ENCODE measurements around the gene ZBTB49. TPM values are rescaled to one million over a fixed set of nuclear protein-coding genes. Genes with fewer than 3 reads are reported as not detected.
A peak's percentile ranks its signal among the peaks of the same experiment; 100 is the strongest.

The ZBTB49 gene
- total RNA-seq, 1 donor from 2014 or later: 4.8 TPM

GRCh38 chr4:4323705-4324534, 33.9 kb downstream of the ZBTB49 start:
- TF ChIP-seq CTCF (IDR thresholded peaks at IDR 0.05; ENCODE audit: partially characterized antibody, unreplicated experiment): no peak
- DNase-seq: no peak
- Mint-ChIP-seq H3K4me3 (ENCODE audit: unreplicated experiment) (no peak overlapping the region), H3K4me1 (ENCODE audit: low read depth, unreplicated experiment) (peaks cover 2% of the 10 kb centered on the region), H3K27ac (ENCODE audit: unreplicated experiment) (no peak overlapping the region), H3K36me3 (ENCODE audit: unreplicated experiment) (no peaks in the 10 kb centered on the region), H3K9me3 (ENCODE audit: unreplicated experiment) (peaks cover 2% of the 10 kb centered on the region), H3K27me3 (ENCODE audit: unreplicated experiment) (peaks cover 1% of the 10 kb centered on the region)

GRCh38 chr4:4325321-4325720, 35.3 kb downstream of the ZBTB49 start:
- TF ChIP-seq CTCF (IDR thresholded peaks at IDR 0.05; ENCODE audit: partially characterized antibody, unreplicated experiment): no peak
- no peak for DNase-seq
- H3K27me3 Mint-ChIP-seq (ENCODE audit: unreplicated experiment): peaks cover 1% of the 10 kb centered on the region
- peaks cover 2% of the 10 kb centered on the region for H3K4me1 Mint-ChIP-seq (ENCODE audit: low read depth, unreplicated experiment)
- no peak overlapping the region for H3K27ac Mint-ChIP-seq (ENCODE audit: unreplicated experiment)
- H3K36me3 Mint-ChIP-seq (ENCODE audit: unreplicated experiment): no peaks in the 10 kb centered on the region
- H3K9me3 Mint-ChIP-seq (ENCODE audit: unreplicated experiment): peaks cover 2% of the 10 kb centered on the region
- no peak overlapping the region for H3K4me3 Mint-ChIP-seq (ENCODE audit: unreplicated experiment)

GRCh38 chr4:4326166-4326565, 36.1 kb downstream of the ZBTB49 start:
- TF ChIP-seq CTCF (IDR thresholded peaks at IDR 0.05; ENCODE audit: partially characterized antibody, unreplicated experiment): no peak
- DNase-seq: no peak
- Mint-ChIP-seq H3K4me3 (ENCODE audit: unreplicated experiment) (no peak overlapping the region), H3K4me1 (ENCODE audit: low read depth, unreplicated experiment) (peaks cover 2% of the 10 kb centered on the region), H3K27me3 (ENCODE audit: unreplicated experiment) (peaks cover 1% of the 10 kb centered on the region), H3K36me3 (ENCODE audit: unreplicated experiment) (no peaks in the 10 kb centered on the region), H3K27ac (ENCODE audit: unreplicated experiment) (no peak overlapping the region), H3K9me3 (ENCODE audit: unreplicated experiment) (peaks cover 2% of the 10 kb centered on the region)

GRCh38 chr4:4327652-4328121, 37.6 kb downstream of the ZBTB49 start:
- peak; percentile 58 for DNase-seq
- Mint-ChIP-seq H3K9me3 (ENCODE audit: unreplicated experiment) (peaks cover 2% of the 10 kb centered on the region), H3K27ac (ENCODE audit: unreplicated experiment) (no peak overlapping the region), H3K27me3 (ENCODE audit: unreplicated experiment) (no peaks in the 10 kb centered on the region), H3K4me1 (ENCODE audit: low read depth, unreplicated experiment) (peaks cover 2% of the 10 kb centered on the region), H3K36me3 (ENCODE audit: unreplicated experiment) (no peaks in the 10 kb centered on the region), H3K4me3 (ENCODE audit: unreplicated experiment) (no peak overlapping the region)
- TF ChIP-seq CTCF (IDR thresholded peaks at IDR 0.05; ENCODE audit: partially characterized antibody, unreplicated experiment): peak; percentile 30

GRCh38 chr4:4328206-4328605, 38.2 kb downstream of the ZBTB49 start:
- H3K27ac Mint-ChIP-seq (ENCODE audit: unreplicated experiment): no peak overlapping the region
- no peak for DNase-seq
- peaks cover 2% of the 10 kb centered on the region for H3K9me3 Mint-ChIP-seq (ENCODE audit: unreplicated experiment)
- H3K27me3 Mint-ChIP-seq (ENCODE audit: unreplicated experiment): no peaks in the 10 kb centered on the region
- H3K36me3 Mint-ChIP-seq (ENCODE audit: unreplicated experiment): no peaks in the 10 kb centered on the region
- H3K4me3 Mint-ChIP-seq (ENCODE audit: unreplicated experiment): no peak overlapping the region
- no peak for TF ChIP-seq CTCF (IDR thresholded peaks at IDR 0.05; ENCODE audit: partially characterized antibody, unreplicated experiment)
- H3K4me1 Mint-ChIP-seq (ENCODE audit: low read depth, unreplicated experiment): peaks cover 2% of the 10 kb centered on the region

Data from glutamatergic neuron (in vitro differentiated cells).